ENCODE data around the gene MMUT.

DNA sequence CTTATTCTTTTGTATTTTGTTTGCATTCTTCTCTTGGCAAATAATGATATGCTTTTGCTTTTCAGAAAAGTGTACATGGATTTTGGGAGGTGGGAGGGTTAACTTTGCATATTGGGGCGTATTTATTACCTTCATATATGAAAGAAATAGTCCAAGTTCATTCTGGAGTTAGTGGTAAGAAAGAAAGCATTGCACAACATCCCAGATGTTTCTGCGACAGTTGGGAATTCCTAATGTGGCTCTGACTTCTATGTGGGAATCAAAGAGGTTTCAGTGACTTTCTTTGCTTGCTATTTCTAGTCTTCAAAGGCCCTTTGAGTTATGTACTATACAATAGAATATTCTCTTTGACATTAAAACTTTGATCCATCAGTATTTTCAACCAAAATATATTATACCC lies 78.1 kb downstream of the MMUT start:
- TF ChIP-seq, protein P1, sequence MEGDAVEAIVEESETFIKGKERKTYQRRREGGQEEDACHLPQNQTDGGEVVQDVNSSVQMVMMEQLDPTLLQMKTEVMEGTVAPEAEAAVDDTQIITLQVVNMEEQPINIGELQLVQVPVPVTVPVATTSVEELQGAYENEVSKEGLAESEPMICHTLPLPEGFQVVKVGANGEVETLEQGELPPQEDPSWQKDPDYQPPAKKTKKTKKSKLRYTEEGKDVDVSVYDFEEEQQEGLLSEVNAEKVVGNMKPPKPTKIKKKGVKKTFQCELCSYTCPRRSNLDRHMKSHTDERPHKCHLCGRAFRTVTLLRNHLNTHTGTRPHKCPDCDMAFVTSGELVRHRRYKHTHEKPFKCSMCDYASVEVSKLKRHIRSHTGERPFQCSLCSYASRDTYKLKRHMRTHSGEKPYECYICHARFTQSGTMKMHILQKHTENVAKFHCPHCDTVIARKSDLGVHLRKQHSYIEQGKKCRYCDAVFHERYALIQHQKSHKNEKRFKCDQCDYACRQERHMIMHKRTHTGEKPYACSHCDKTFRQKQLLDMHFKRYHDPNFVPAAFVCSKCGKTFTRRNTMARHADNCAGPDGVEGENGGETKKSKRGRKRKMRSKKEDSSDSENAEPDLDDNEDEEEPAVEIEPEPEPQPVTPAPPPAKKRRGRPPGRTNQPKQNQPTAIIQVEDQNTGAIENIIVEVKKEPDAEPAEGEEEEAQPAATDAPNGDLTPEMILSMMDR (IDR thresholded peaks at IDR 0.05; ENCODE audit: low read length): no peak
- no peak for TF ChIP-seq EZH2 (IDR thresholded peaks at IDR 0.05; ENCODE audit: borderline replicate concordance, low read length)
